ENCODE data around the gene HSH2D. TPM values are rescaled to one million over a fixed set of nuclear protein-coding genes. Genes with fewer than 3 reads are reported as not detected.
"Not testable (repeated sequence)": the region's sequence is repeated elsewhere in the genome, so short reads cannot be mapped to it uniquely, and the experiment has no call there.

HSH2D gene
- not detected in 2 replicates for total RNA-seq

- DNase-seq (ENCODE audit: low read depth in 2 of 2), result no peak
Measured at GRCh38 chr19:16143399-16144215, at the start of gene HSH2D. Gene HSH2D, plus strand, starts transcription at chr19:16143685. Its CDS starts 5,066 bp downstream, at chr19:16148751.

GRCh38 chr19:16094360-16095070 lies 49.0 kb upstream of the HSH2D start:
- no peak for DNase-seq (ENCODE audit: low read depth in 2 of 2)

GRCh38 chr19:16095071-16095571 lies 48.4 kb upstream of the HSH2D start:
- no peak for DNase-seq (ENCODE audit: low read depth in 2 of 2)

- peak in 1 of 2 donors; percentile 61 for DNase-seq (ENCODE audit: low read depth in 2 of 2)
Measured at GRCh38 chr19:16096280-16096855, 47.1 kb upstream of the HSH2D start.

- no peak for DNase-seq (ENCODE audit: low read depth in 2 of 2)
Measured at GRCh38 chr19:16098416-16098768, 45.1 kb upstream of the HSH2D start.

GRCh38 chr19:16098821-16099220 lies 44.7 kb upstream of the HSH2D start:
- no peak for DNase-seq (ENCODE audit: low read depth in 2 of 2)

GRCh38 chr19:16099314-16099965 lies 44.0 kb upstream of the HSH2D start:
- DNase-seq (ENCODE audit: low read depth in 2 of 2), result not testable (repeated sequence)

- no peak for DNase-seq (ENCODE audit: low read depth in 2 of 2)
Measured at GRCh38 chr19:16100524-16100923, 43.0 kb upstream of the HSH2D start.

GRCh38 chr19:16104722-16105121 lies 38.8 kb upstream of the HSH2D start:
- DNase-seq (ENCODE audit: low read depth in 2 of 2), result no peak

- DNase-seq (ENCODE audit: low read depth in 2 of 2), result no peak
Measured at GRCh38 chr19:16106121-16106520, 37.4 kb upstream of the HSH2D start.

GRCh38 chr19:16111160-16111908 lies 32.2 kb upstream of the HSH2D start, which contains the start of gene RAB8A:
Gene RAB8A, plus strand, starts transcription at chr19:16111889. Its CDS starts 13 bp downstream, at chr19:16111902.
- peak; percentile 97 to 100 for DNase-seq (ENCODE audit: low read depth in 2 of 2)

- no peak for DNase-seq (ENCODE audit: low read depth in 2 of 2)
Measured at GRCh38 chr19:16111909-16112752, 31.4 kb upstream of the HSH2D start.

GRCh38 chr19:16112778-16113177 lies 30.7 kb upstream of the HSH2D start:
- no peak for DNase-seq (ENCODE audit: low read depth in 2 of 2)

- DNase-seq (ENCODE audit: low read depth in 2 of 2), result no peak
Measured at GRCh38 chr19:16113727-16114126, 29.8 kb upstream of the HSH2D start.

GRCh38 chr19:16115301-16116039 lies 28.0 kb upstream of the HSH2D start:
- no peak for DNase-seq (ENCODE audit: low read depth in 2 of 2)

GRCh38 chr19:16116067-16116466 lies 27.4 kb upstream of the HSH2D start:
- peak in 1 of 2 donors; percentile 60 for DNase-seq (ENCODE audit: low read depth in 2 of 2)

GRCh38 chr19:16117594-16118033 lies 25.9 kb upstream of the HSH2D start:
- no peak for DNase-seq (ENCODE audit: low read depth in 2 of 2)

GRCh38 chr19:16118489-16119033 lies 24.9 kb upstream of the HSH2D start:
- no peak for DNase-seq (ENCODE audit: low read depth in 2 of 2)
